ENCODE measurements around the gene MALRD1.

DNA sequence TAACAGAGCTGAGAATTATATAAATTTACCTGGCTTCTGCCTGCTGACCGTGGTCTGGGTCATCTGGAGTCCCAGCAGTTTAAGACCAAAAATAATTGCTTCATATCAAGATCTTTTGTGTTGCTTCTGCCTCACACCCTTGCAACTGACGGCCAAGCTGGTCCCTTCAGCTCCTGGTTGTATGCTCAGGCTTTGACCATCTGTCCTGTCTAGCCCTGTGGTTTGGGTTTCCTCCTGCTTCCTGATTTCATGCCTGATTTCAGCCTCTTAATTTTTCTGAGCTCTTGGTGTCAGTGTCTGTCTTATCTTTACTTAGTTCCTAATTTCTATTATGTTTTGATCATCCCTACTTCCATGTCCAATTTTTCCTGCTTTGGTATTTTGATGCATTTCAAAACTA lies 679.8 kb downstream of the MALRD1 start:
- TF ChIP-seq, protein P1, sequence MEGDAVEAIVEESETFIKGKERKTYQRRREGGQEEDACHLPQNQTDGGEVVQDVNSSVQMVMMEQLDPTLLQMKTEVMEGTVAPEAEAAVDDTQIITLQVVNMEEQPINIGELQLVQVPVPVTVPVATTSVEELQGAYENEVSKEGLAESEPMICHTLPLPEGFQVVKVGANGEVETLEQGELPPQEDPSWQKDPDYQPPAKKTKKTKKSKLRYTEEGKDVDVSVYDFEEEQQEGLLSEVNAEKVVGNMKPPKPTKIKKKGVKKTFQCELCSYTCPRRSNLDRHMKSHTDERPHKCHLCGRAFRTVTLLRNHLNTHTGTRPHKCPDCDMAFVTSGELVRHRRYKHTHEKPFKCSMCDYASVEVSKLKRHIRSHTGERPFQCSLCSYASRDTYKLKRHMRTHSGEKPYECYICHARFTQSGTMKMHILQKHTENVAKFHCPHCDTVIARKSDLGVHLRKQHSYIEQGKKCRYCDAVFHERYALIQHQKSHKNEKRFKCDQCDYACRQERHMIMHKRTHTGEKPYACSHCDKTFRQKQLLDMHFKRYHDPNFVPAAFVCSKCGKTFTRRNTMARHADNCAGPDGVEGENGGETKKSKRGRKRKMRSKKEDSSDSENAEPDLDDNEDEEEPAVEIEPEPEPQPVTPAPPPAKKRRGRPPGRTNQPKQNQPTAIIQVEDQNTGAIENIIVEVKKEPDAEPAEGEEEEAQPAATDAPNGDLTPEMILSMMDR (IDR thresholded peaks at IDR 0.05; ENCODE audit: poor library complexity) = no peak
- TF ChIP-seq EZH2 (IDR thresholded peaks at IDR 0.05; ENCODE audit: borderline replicate concordance) = no peak
